GM12878 (cell line): ENCODE measurements around the gene NGRN. TPM values are rescaled to one million over a fixed set of nuclear protein-coding genes. Genes with fewer than 3 reads are reported as not detected.

Experiments used
- ATAC-seq: fragments of 200-7000 bp; cut with Tn5 transposase; 3 replicates; pipeline ENCODE4 v1.9.1; 2020; ENCODE audit warnings: mild to moderate bottlenecking, moderate library complexity
- BruUV-seq: library from RNA; stranded (reverse); fragments of 400-500 nt; replicated peaks from 2 replicates; lab custom pipeline; 2021; lab: Mats Ljungman, UMichigan
- CTCF ChIA-PET: fragments of 300-600 bp; sonication (Branson Sonifier 250); formaldehyde crosslinking; extraction: SDS; loops from one replicate; lab custom pipeline; 2021; ENCODE audit warnings: inconsistent platforms; lab: Yijun Ruan, JAX
- POLR2A ChIA-PET: fragments of 350-600 bp; formaldehyde crosslinking; extraction: SDS; loops from one replicate; lab custom pipeline; 2021; ENCODE audit warnings: inconsistent platforms; lab: Charles Lee
- RAD21 ChIA-PET: fragments of 300-600 bp; sonication (Branson Sonifier 250); formaldehyde crosslinking; loops from one replicate; lab custom pipeline; 2023; ENCODE audit warnings: antibody characterized with exemption; ENCODE audit not compliant: unreplicated experiment; lab: Charles Lee
- SMC1A ChIA-PET: fragments of 300-600 bp; sonication (Branson Sonifier 250); formaldehyde crosslinking; loops from one replicate; lab custom pipeline; 2023; ENCODE audit not compliant: unreplicated experiment, uncharacterized antibody; lab: Charles Lee
- DNase-seq: peaks from one replicate; pipeline ENCODE4 v3.0.0-alpha.2; 2011; ENCODE audit warnings: low read depth, low spot score
- FAIRE-seq: peaks from 3 replicates; lab custom pipeline; 2011; peaks lifted over from hg19 to GRCh38; lab: Jason Lieb, UNC
- H2AFZ ChIP-seq: 2 replicates; pipeline ENCODE4 v1.6.0; 2011; ENCODE audit warnings: low read depth, low read length, control low read depth; ENCODE audit not compliant: control insufficient read depth
- H3K27ac ChIP-seq: 2 replicates; pipeline ENCODE4 v1.5.1; 2011; ENCODE audit warnings: control low read depth; ENCODE audit not compliant: control insufficient read depth, insufficient read depth
- H3K27me3 ChIP-seq, 2 experiments: replicated peaks in 1 of 2; 2 replicates each; pipeline versions ENCODE4 v1.6.0 to v1.6.1; 2011; ENCODE audit warnings: low read length in 1 of 2; ENCODE audit not compliant: control insufficient read depth in 2 of 2, insufficient read depth in 2 of 2
- H3K36me3 ChIP-seq, 2 experiments: 2 replicates each; pipeline ENCODE4 v1.5.1; 2011; ENCODE audit warnings: low read length in 1 of 2; ENCODE audit not compliant: control insufficient read depth in 2 of 2, insufficient read depth in 2 of 2
- H3K4me1 ChIP-seq: 2 replicates; pipeline ENCODE4 v1.6.1; 2011; ENCODE audit warnings: mild to moderate bottlenecking, low read length, moderate library complexity, mixed read lengths; ENCODE audit not compliant: control insufficient read depth, insufficient read depth
- H3K4me2 ChIP-seq: 2 replicates; pipeline ENCODE4 v1.6.0; 2011; ENCODE audit warnings: control low read depth; ENCODE audit not compliant: control insufficient read depth, insufficient read depth
- H3K4me3 ChIP-seq: fragments of 200-600 bp; sonication (generic); 2 replicates; pipeline ENCODE4 v1.5.1; 2016
- H3K79me2 ChIP-seq: 2 replicates; pipeline ENCODE4 v1.6.0; 2011; ENCODE audit warnings: low read length; ENCODE audit not compliant: control insufficient read depth, insufficient read depth
- H3K9ac ChIP-seq: 2 replicates; pipeline ENCODE4 v1.8.0; 2011; ENCODE audit warnings: low read length, control low read depth, mixed read lengths; ENCODE audit not compliant: control insufficient read depth, insufficient read depth
- H3K9me3 ChIP-seq: replicated peaks from 3 replicates; pipeline ENCODE4 v1.5.1; 2011; ENCODE audit warnings: mild to moderate bottlenecking, low read length; ENCODE audit not compliant: control insufficient read depth, insufficient read depth
- H4K20me1 ChIP-seq: 2 replicates; pipeline ENCODE4 v1.6.0; 2011; ENCODE audit not compliant: control insufficient read depth, insufficient read depth
- CHD1 ChIP-seq: IDR thresholded peaks from 2 replicates; pipeline ENCODE4 v1.6.1; 2012; ENCODE audit warnings: low read depth, low read length, improper control_type of control experiment
- CHD4 ChIP-seq: fragments of 200-600 bp; sonication (generic); IDR thresholded peaks from 2 replicates; pipeline ENCODE4 v1.6.1; 2016; ENCODE audit warnings: mild to moderate bottlenecking
- E2F8 ChIP-seq: fragments of 450-650 bp; IDR thresholded peaks from 2 replicates; pipeline ENCODE4 v1.6.1; 2018; ENCODE audit warnings: mild to moderate bottlenecking, low read depth, moderate library complexity; ENCODE audit not compliant: partially characterized antibody
- FOS ChIP-seq: IDR thresholded peaks from 3 replicates; pipeline ENCODE4 v1.6.1; 2011; ENCODE audit warnings: borderline replicate concordance; ENCODE audit not compliant: insufficient read length; ENCODE audit errors: extremely low read depth
- HDAC6 ChIP-seq: fragments of 200-600 bp; sonication (generic); IDR thresholded peaks from one replicate; pipeline ENCODE4 v1.8.0; 2017; ENCODE audit warnings: antibody characterized with exemption; ENCODE audit not compliant: unreplicated experiment
- IRF4 ChIP-seq: IDR thresholded peaks from 2 replicates; pipeline ENCODE4 v1.6.1; 2011; ENCODE audit warnings: low read depth, low read length
- JUNB ChIP-seq: IDR thresholded peaks from 2 replicates; pipeline ENCODE4 v1.6.1; 2016; ENCODE audit warnings: antibody characterized with exemption, mild to moderate bottlenecking
- LARP7 ChIP-seq: fragments of 450-650 bp; IDR thresholded peaks from 2 replicates; pipeline ENCODE4 v1.6.1; 2017; ENCODE audit warnings: mild to moderate bottlenecking
- MLLT1 ChIP-seq: fragments of 450-650 bp; IDR thresholded peaks from 2 replicates; pipeline ENCODE4 v1.6.1; 2016; ENCODE audit warnings: mild to moderate bottlenecking
- RAD21 ChIP-seq: IDR thresholded peaks from 2 replicates; pipeline ENCODE4 v1.6.1; 2011; ENCODE audit warnings: mild to moderate bottlenecking, low read depth, low read length, moderate library complexity; ENCODE audit not compliant: insufficient read depth
- RBBP5 ChIP-seq: fragments of 200-600 bp; sonication (generic); conservative IDR thresholded peaks from 2 replicates; pipeline ENCODE4 v1.6.1; 2016
- SMARCA5 ChIP-seq: fragments of 450-650 bp; IDR thresholded peaks from 2 replicates; pipeline ENCODE4 v1.6.1; 2017; ENCODE audit warnings: mild to moderate bottlenecking
- TARDBP ChIP-seq: IDR thresholded peaks from 2 replicates; pipeline ENCODE4 v1.6.1; 2016; ENCODE audit warnings: borderline replicate concordance
- TCF7 ChIP-seq: IDR thresholded peaks from 2 replicates; pipeline ENCODE4 v1.6.1; 2014; ENCODE audit warnings: antibody characterized with exemption, borderline replicate concordance
- YBX1 ChIP-seq: fragments of 450-650 bp; IDR thresholded peaks from 2 replicates; pipeline ENCODE4 v1.6.1; 2016; ENCODE audit warnings: antibody characterized with exemption
- ZBED1 ChIP-seq: IDR thresholded peaks from 2 replicates; pipeline ENCODE4 v1.6.1; 2016; ENCODE audit warnings: borderline replicate concordance
- ZNF384 ChIP-seq: IDR thresholded peaks from 2 replicates; pipeline ENCODE4 v1.6.1; 2012; ENCODE audit warnings: low read depth, mild to moderate bottlenecking, low read length, improper control_type of control experiment, borderline replicate concordance
- WGBS: methylation state at CpG from one replicate; pipeline ENCODE4 v1.1.6; 2016; ENCODE audit warnings: low lambda C conversion rate; ENCODE audit not compliant: insufficient replicate concordance, insufficient coverage; ENCODE audit errors: missing lambda C conversion rate; 5-methylcytosine and 5-hydroxymethylcytosine counted together
- in situ Hi-C: fragments of 300-500 bp; cut with MboI; formaldehyde crosslinking; loops from 9 replicates; pipeline ENCODE4 v1.14.3; 2018; ENCODE audit warnings: mixed read lengths
- intact Hi-C: fragments of 100-400 bp; cut with micrococcal nuclease; formaldehyde crosslinking; loops from one replicate; pipeline ENCODE4 v1.14.2; 2022; ENCODE audit not compliant: unreplicated experiment
- polyA plus RNA-seq, 11 experiments: library from polyadenylated mRNA; depleted of rRNA in 4 of 11; unstranded in 6 of 11; stranded (reverse) in 5 of 11; fragments of >200 nt; fragmentation: Nextera tagmentation in 4 of 11; fragmentation: Illumina TruSeq in 1 of 11; extraction: Ambion mirVana in 4 of 11; extraction: Trizol in 1 of 11; gene quantifications; 1 replicate in 1 of 11; 2 replicates in 10 of 11; pipeline versions ENCODE4 v1.2.1 to v1.2.3, GENCODE V29; 2011 to 2016; ENCODE audit warnings: inconsistent platforms in 2 of 11, missing spikeins in 2 of 11, low read depth in 1 of 11
- total RNA-seq, 4 experiments: library from RNA; depleted of rRNA in 3 of 4; stranded (reverse); fragments of >200 nt in 3 of 4; fragmentation: Illumina TruSeq in 1 of 4; extraction: Trizol in 1 of 4; gene quantifications; 2 replicates each; pipeline versions ENCODE4 v1.2.1 to v1.2.3, GENCODE V29; 2013 to 2021

The NGRN gene
- total and polyA plus RNA-seq, 10 of the 15 experiments (the other 5 are each of a cell fraction or from before 2014, with no cell fraction given), result 5.8 to 31.3 (median 23.2) TPM

- DNase-seq, result no peak
- in situ Hi-C loops (no loop called here), intact Hi-C loops (no loop called here)
- Histone ChIP-seq H3K27me3 (no peaks in the 10 kb centered on the region), H3K4me2 (no peak overlapping the region), H3K9ac (no peak overlapping the region), H3K4me1 (peaks cover 2% of the 10 kb centered on the region; the same call in 1 of the 2 replicates), H4K20me1 (no peaks in the 10 kb centered on the region; the same call in 1 of the 2 replicates), H3K27ac (no peak overlapping the region), H2AFZ (no peak overlapping the region), H3K9me3 (no peaks in the 10 kb centered on the region), H3K36me3 (peaks cover 5 to 13% of the 10 kb centered on the region in 2 experiments; a peak in 3 of 4 replicates), H3K4me3 (no peak overlapping the region), H3K79me2 (no peaks in the 10 kb centered on the region)
- TF ChIP-seq E2F8 (no peak), TARDBP (no peak), HDAC6 (no peak), JUNB (no peak), TCF7 (no peak), YBX1 (no peak), LARP7 (no peak), RAD21 (no peak), FOS (no peak), CHD1 (no peak), CHD4 (no peak), IRF4 (no peak), ZBED1 (no peak), ZNF384 (no peak), SMARCA5 (no peak), MLLT1 (no peak), RBBP5 (no peak)
- no peak for FAIRE-seq
- SMC1A ChIA-PET, result interaction anchor here (0.7 to 3.0 kb wide), 10 partner anchors 9 to 324 kb away, joined by 3 to 24 read pairs (median 4); partner anchors contain the start of genes CIB1 and GDPGP1
- 50% methylated on average over 2 of the region's 2 CpGs for WGBS
- RAD21 ChIA-PET, result interaction anchor here (0.7 to 3.6 kb wide), 6 partner anchors 9 to 72 kb away, joined by 3 to 25 read pairs (median 8); partner anchors contain the start of gene SEMA4B
- BruUV-seq, result no TSS peak
- CTCF ChIA-PET, result interaction anchor here (0.6 to 4.2 kb wide), 12 partner anchors 9 to 179 kb away, joined by 3 to 40 read pairs (median 5); partner anchors contain the start of genes CIB1 and GDPGP1
- POLR2A ChIA-PET, result interaction anchor here (0.5 to 2.4 kb wide), 3 partner anchors 11 to 61 kb away, joined by 4 to 15 read pairs (median 8); partner anchors contain the start of genes CIB1 and GDPGP1
- no peak for ATAC-seq
These were observed 42.9 kb upstream of the NGRN start for GRCh38 chr15:90222547-90222946.
